GM23248 (cell line): ENCODE data around the gene HDGFL2. TPM values are rescaled to one million over a fixed set of nuclear protein-coding genes. Genes with fewer than 3 reads are reported as not detected.
A peak's percentile ranks its signal among the peaks of the same experiment; 100 is the strongest.
"Not testable (repeated sequence)": the region's sequence is repeated elsewhere in the genome, so short reads cannot be mapped to it uniquely, and the experiment has no call there.

Experiments
- DNase-seq: peaks from one replicate; pipeline ENCODE4 v3.0.0-alpha.2; 2015
- H2AFZ ChIP-seq: fragments of 200-600 bp; sonication (generic); 2 replicates; pipeline ENCODE4 v1.6.1; 2016; ENCODE audit warnings: antibody characterized with exemption
- H3F3A ChIP-seq: fragments of 200-600 bp; sonication (generic); 2 replicates; pipeline ENCODE4 v1.6.1; 2016; ENCODE audit warnings: mild to moderate bottlenecking, antibody characterized with exemption, mixed run types; ENCODE audit not compliant: insufficient read depth
- H3K27ac ChIP-seq: fragments of 200-600 bp; sonication (generic); 2 replicates; pipeline ENCODE4 v1.5.1; 2016; ENCODE audit warnings: mild to moderate bottlenecking
- H3K27me3 ChIP-seq: fragments of 200-600 bp; sonication (generic); replicated peaks from 2 replicates; pipeline ENCODE4 v1.6.1; 2016; ENCODE audit warnings: mild to moderate bottlenecking; ENCODE audit not compliant: insufficient read depth
- H3K36me3 ChIP-seq: fragments of 200-600 bp; sonication (generic); 2 replicates; pipeline ENCODE4 v1.6.1; 2016; ENCODE audit warnings: low read depth, mild to moderate bottlenecking
- H3K4me1 ChIP-seq: fragments of 200-600 bp; sonication (generic); 2 replicates; pipeline ENCODE4 v1.6.1; 2016; ENCODE audit warnings: mild to moderate bottlenecking; ENCODE audit not compliant: insufficient read depth
- H3K4me2 ChIP-seq: fragments of 200-600 bp; sonication (generic); one replicate; pipeline ENCODE4 v1.6.1; 2016; ENCODE audit warnings: mild to moderate bottlenecking; ENCODE audit not compliant: unreplicated experiment
- H3K4me3 ChIP-seq: fragments of 200-600 bp; sonication (generic); 2 replicates; pipeline ENCODE4 v1.5.1; 2016; ENCODE audit warnings: mild to moderate bottlenecking
- H3K79me2 ChIP-seq: fragments of 200-600 bp; sonication (generic); 2 replicates; pipeline ENCODE4 v1.6.1; 2016; ENCODE audit warnings: mild to moderate bottlenecking; ENCODE audit not compliant: insufficient read depth
- H3K9ac ChIP-seq: fragments of 200-600 bp; sonication (generic); 2 replicates; pipeline ENCODE4 v1.6.1; 2016; ENCODE audit warnings: mild to moderate bottlenecking
- H3K9me2 ChIP-seq: fragments of 200-600 bp; sonication (generic); 2 replicates; pipeline ENCODE4 v1.6.1; 2016; ENCODE audit warnings: mixed run types, mild to moderate bottlenecking, moderate library complexity; ENCODE audit not compliant: insufficient read depth
- H3K9me3 ChIP-seq: fragments of 200-600 bp; sonication (generic); one replicate; pipeline ENCODE4 v1.6.1; 2017; ENCODE audit warnings: low read depth
- H4K20me1 ChIP-seq: fragments of 200-600 bp; sonication (generic); 2 replicates; pipeline ENCODE4 v1.6.0; 2016; ENCODE audit not compliant: insufficient read depth
- EZH2 ChIP-seq: fragments of 200-600 bp; sonication (generic); IDR thresholded peaks from 2 replicates; pipeline ENCODE4 v1.6.1; 2018; ENCODE audit warnings: antibody characterized with exemption, mild to moderate bottlenecking; ENCODE audit not compliant: insufficient read depth, poor library complexity, severe bottlenecking
- EZH2phosphoT487 ChIP-seq: fragments of 200-600 bp; sonication (generic); IDR thresholded peaks from 2 replicates; pipeline ENCODE4 v1.6.1; 2018; ENCODE audit warnings: antibody characterized with exemption, moderate library complexity, mild to moderate bottlenecking, low read depth; ENCODE audit not compliant: insufficient read depth
- WGBS, 2 experiments: methylation state at CpG; one replicate each; pipeline ENCODE4 v1.1.6; 2015 to 2017; ENCODE audit warnings: low lambda C conversion rate in 2 of 2, low coverage in 1 of 2; ENCODE audit errors: missing lambda C conversion rate in 2 of 2; 5-methylcytosine and 5-hydroxymethylcytosine counted together
- in situ Hi-C: fragments of 300-500 bp; cut with MboI; formaldehyde crosslinking; loops from 2 replicates; pipeline ENCODE4 v1.15.0; 2020
- polyA plus RNA-seq: library from polyadenylated mRNA; unstranded; fragments of >200 nt; fragmentation: Nextera tagmentation; extraction: Ambion mirVana; gene quantifications from 2 replicates; pipeline ENCODE4 v1.2.1, GENCODE V29; 2016
- total RNA-seq: library from RNA; depleted of rRNA; stranded (reverse); fragments of >200 nt; shearing (Covaris generic); gene quantifications from 2 replicates; pipeline ENCODE4 v1.2.3, GENCODE V29; 2014

The HDGFL2 gene
- total and polyA plus RNA-seq, 2 experiments from 2014 or later: 23.0 to 50.7 TPM

- Histone ChIP-seq H4K20me1 (no peaks in the 10 kb centered on the region), H3K4me1 (no peaks in the 10 kb centered on the region), H3K27me3 (peaks cover 42% of the 10 kb centered on the region), H3K9me2 (no peaks in the 10 kb centered on the region), H3K36me3 (no peaks in the 10 kb centered on the region), H3K4me3 (no peak overlapping the region), H3K9ac (no peak overlapping the region), H3K27ac (no peak overlapping the region), H2AFZ (no peak overlapping the region), H3K79me2 (no peaks in the 10 kb centered on the region), H3F3A (no peaks in the 10 kb centered on the region), H3K4me2 (no peak overlapping the region), H3K9me3 (no peaks in the 10 kb centered on the region)
- DNase-seq: no peak
- TF ChIP-seq EZH2 (no peak), EZH2phosphoT487 (no peak)
- WGBS, 2 experiments: 53% methylated on average over 3 of the region's 3 CpGs
- in situ Hi-C loops: no loop called here
These were observed 67.1 kb downstream of the HDGFL2 start for GRCh38 chr19:4539169-4539692.

GRCh38 chr19:4539693-4540581 lies 67.8 kb downstream of the HDGFL2 start, which contains the start of gene LRG1:
TSS of gene LRG1 (minus strand) at chr19:4540036. CDS start at chr19:4540013, 23 bp downstream.
- Histone ChIP-seq H3K4me3 (no peak within 1 kb of the TSS), H3K79me2 (no peaks in the 10 kb centered on the region), H3K4me2 (no peak within 1 kb of the TSS), H3K9ac (no peak within 1 kb of the TSS), H3K27me3 (peaks cover 36% of the 10 kb centered on the region), H3K36me3 (no peaks in the 10 kb centered on the region), H3K9me2 (no peaks in the 10 kb centered on the region), H3K27ac (no peak within 1 kb of the TSS), H3K4me1 (no peaks in the 10 kb centered on the region), H3K9me3 (no peaks in the 10 kb centered on the region), H3F3A (no peaks in the 10 kb centered on the region), H2AFZ (no peak within 1 kb of the TSS), H4K20me1 (no peaks in the 10 kb centered on the region)
- DNase-seq: no peak
- whole genome bisulfite sequencing, 2 experiments: 67% methylated on average over 14 of the region's 14 CpGs
- TF ChIP-seq EZH2phosphoT487 (no peak), EZH2 (no peak)
- in situ Hi-C loops: no loop called here

GRCh38 chr19:4541114-4541805 lies 69.2 kb downstream of the HDGFL2 start:
- Histone ChIP-seq H3K27ac (no peak overlapping the region), H4K20me1 (no peaks in the 10 kb centered on the region), H3K4me2 (no peak overlapping the region), H3K27me3 (peaks cover 23% of the 10 kb centered on the region), H3K4me3 (no peak overlapping the region), H3F3A (no peaks in the 10 kb centered on the region), H3K36me3 (no peaks in the 10 kb centered on the region), H3K4me1 (no peaks in the 10 kb centered on the region), H3K9me2 (no peaks in the 10 kb centered on the region), H2AFZ (no peak overlapping the region), H3K9me3 (no peaks in the 10 kb centered on the region), H3K79me2 (no peaks in the 10 kb centered on the region), H3K9ac (no peak overlapping the region)
- 51 to 55% methylated on average over 12 of the region's 12 CpGs for whole genome bisulfite sequencing, 2 experiments
- in situ Hi-C loops: no loop called here
- TF ChIP-seq EZH2phosphoT487 (no peak), EZH2 (no peak)
- peak; percentile 33 for DNase-seq

GRCh38 chr19:4541806-4542145 lies 69.7 kb downstream of the HDGFL2 start:
- H4K20me1 ChIP-seq, in situ Hi-C loops, H2AFZ ChIP-seq, H3K36me3 ChIP-seq, H3K9ac ChIP-seq, H3K4me2 ChIP-seq, H3K27ac ChIP-seq, H3K79me2 ChIP-seq, H3K4me1 ChIP-seq, H3K4me3 ChIP-seq, H3F3A ChIP-seq, H3K9me2 ChIP-seq, DNase-seq, H3K9me3 ChIP-seq: not testable (repeated sequence)
- WGBS, 2 experiments: 94 to 96% methylated on average over 12 of the region's 12 CpGs
- H3K27me3 ChIP-seq: peaks cover 21% of the 10 kb centered on the region
